HEK293T (cell line): ENCODE data around the gene TDP2.

ENCODE experiments used
- ARNT ChIP-seq: fragments of 450-650 bp; IDR thresholded peaks from 2 replicates; pipeline ENCODE4 v1.6.1; 2017; ENCODE audit warnings: mild to moderate bottlenecking
- BHLHE40 ChIP-seq: fragments of 450-650 bp; IDR thresholded peaks from 2 replicates; pipeline ENCODE4 v1.6.1; 2016; ENCODE audit warnings: mild to moderate bottlenecking, moderate library complexity, borderline replicate concordance
- ELF4 ChIP-seq: fragments of 450-650 bp; IDR thresholded peaks from 2 replicates; pipeline ENCODE4 v1.6.1; 2017; ENCODE audit warnings: antibody characterized with exemption
- FOXA1 ChIP-seq: fragments of 450-650 bp; IDR thresholded peaks from 2 replicates; pipeline ENCODE4 v1.6.1; 2016; ENCODE audit warnings: mild to moderate bottlenecking
- FOXK2 ChIP-seq: fragments of 450-650 bp; IDR thresholded peaks from 2 replicates; pipeline ENCODE4 v1.6.1; 2016; ENCODE audit warnings: mild to moderate bottlenecking
- FOXM1 ChIP-seq: fragments of 450-650 bp; IDR thresholded peaks from 2 replicates; pipeline ENCODE4 v1.6.1; 2017; ENCODE audit warnings: mild to moderate bottlenecking, borderline replicate concordance
- HDGF ChIP-seq: fragments of 450-650 bp; IDR thresholded peaks from 2 replicates; pipeline ENCODE4 v1.6.1; 2017; ENCODE audit warnings: antibody characterized with exemption, borderline replicate concordance
- L3MBTL2 ChIP-seq: fragments of 450-650 bp; conservative IDR thresholded peaks from 2 replicates; pipeline ENCODE4 v1.6.1; 2016; ENCODE audit warnings: mild to moderate bottlenecking
- SP1 ChIP-seq: fragments of 450-650 bp; IDR thresholded peaks from 2 replicates; pipeline ENCODE4 v1.6.1; 2017
- SUZ12 ChIP-seq: fragments of 450-650 bp; IDR thresholded peaks from 2 replicates; pipeline ENCODE4 v1.6.1; 2016; ENCODE audit warnings: mild to moderate bottlenecking
- TARDBP ChIP-seq: fragments of 450-650 bp; IDR thresholded peaks from 2 replicates; pipeline ENCODE4 v1.6.1; 2016
- ZNF384 ChIP-seq: fragments of 450-650 bp; IDR thresholded peaks from 2 replicates; pipeline ENCODE4 v1.6.1; 2016

- no peak for TF ChIP-seq BHLHE40
- TF ChIP-seq SP1 = no peak
- no peak for TF ChIP-seq HDGF
- no peak for TF ChIP-seq FOXM1
- TF ChIP-seq FOXK2 = no peak
- TF ChIP-seq ARNT = no peak
- no peak for TF ChIP-seq SUZ12
- no peak for TF ChIP-seq FOXA1
- no peak for TF ChIP-seq ELF4
- TF ChIP-seq L3MBTL2 = no peak
- no peak for TF ChIP-seq TARDBP
- TF ChIP-seq ZNF384 = no peak
Observed at GRCh38 chr6:24658573-24659560, 7.8 kb downstream of the TDP2 start.
